GM23338 (cell line): Measurements from ENCODE around the gene ABHD12. TPM values are rescaled to one million over a fixed set of nuclear protein-coding genes. Genes with fewer than 3 reads are reported as not detected.
A peak's percentile ranks its signal among the peaks of the same experiment; 100 is the strongest.

ENCODE experiments used
- ATAC-seq: fragments of 200-7000 bp; cut with Tn5 transposase; 3 replicates; pipeline ENCODE4 v1.9.1; 2020
- DNase-seq: peaks from one replicate; pipeline ENCODE4 v3.0.0-alpha.2; 2015; ENCODE audit warnings: low spot score
- H2AFZ ChIP-seq: fragments of 200-600 bp; sonication (generic); 2 replicates; pipeline ENCODE4 v1.8.0; 2016; ENCODE audit warnings: antibody characterized with exemption, mild to moderate bottlenecking, moderate library complexity
- H3F3A ChIP-seq: fragments of 200-600 bp; sonication (generic); replicated peaks from 2 replicates; pipeline ENCODE4 v1.8.0; 2017; ENCODE audit warnings: antibody characterized with exemption, mixed run types, low read depth
- H3K27ac ChIP-seq: fragments of 200-600 bp; sonication (generic); 2 replicates; pipeline ENCODE4 v1.6.1; 2016; ENCODE audit warnings: low read depth
- H3K27me3 ChIP-seq: fragments of 200-600 bp; sonication (generic); 2 replicates; pipeline ENCODE4 v1.8.0; 2016; ENCODE audit warnings: mild to moderate bottlenecking, mixed run types, moderate library complexity; ENCODE audit not compliant: insufficient read depth
- H3K36me3 ChIP-seq: fragments of 200-600 bp; sonication (generic); 2 replicates; pipeline ENCODE4 v1.8.0; 2016; ENCODE audit warnings: mild to moderate bottlenecking; ENCODE audit not compliant: insufficient read depth
- H3K4me1 ChIP-seq: fragments of 200-600 bp; sonication (generic); 2 replicates; pipeline ENCODE4 v1.8.0; 2016; ENCODE audit warnings: mild to moderate bottlenecking, moderate library complexity; ENCODE audit not compliant: insufficient read depth
- H3K4me2 ChIP-seq: fragments of 200-600 bp; sonication (generic); 2 replicates; pipeline ENCODE4 v1.7.1; 2017; ENCODE audit warnings: mixed run types
- H3K4me3 ChIP-seq: fragments of 200-600 bp; sonication (generic); 2 replicates; pipeline ENCODE4 v1.6.1; 2016; ENCODE audit warnings: mixed run types
- H3K79me2 ChIP-seq: fragments of 200-600 bp; sonication (generic); replicated peaks from 2 replicates; pipeline ENCODE4 v1.8.0; 2017; ENCODE audit warnings: mild to moderate bottlenecking; ENCODE audit not compliant: insufficient read depth
- H3K9me2 ChIP-seq: fragments of 200-600 bp; sonication (generic); 2 replicates; pipeline ENCODE4 v1.8.0; 2017; ENCODE audit not compliant: insufficient read depth
- H4K20me1 ChIP-seq: fragments of 200-600 bp; sonication (generic); replicated peaks from 2 replicates; pipeline ENCODE4 v1.8.0; 2017; ENCODE audit warnings: mild to moderate bottlenecking; ENCODE audit not compliant: insufficient read depth
- H3K27ac Mint-ChIP-seq: 2 replicates; pipeline ENCODE4 v1.8.0; 2020; ENCODE audit warnings: inconsistent platforms, mild to moderate bottlenecking, moderate library complexity, mixed read lengths
- H3K27me3 Mint-ChIP-seq: 3 replicates; pipeline ENCODE4 v1.8.0; 2022; ENCODE audit warnings: low read depth, mild to moderate bottlenecking, moderate library complexity, mixed read lengths, inconsistent platforms; ENCODE audit not compliant: insufficient read depth, poor library complexity
- H3K36me3 Mint-ChIP-seq: 3 replicates; pipeline ENCODE4 v1.8.0; 2021; ENCODE audit warnings: low read depth, mild to moderate bottlenecking, inconsistent platforms, moderate library complexity, mixed read lengths
- H3K4me1 Mint-ChIP-seq: 3 replicates; pipeline ENCODE4 v1.8.0; 2020; ENCODE audit warnings: mild to moderate bottlenecking, inconsistent platforms, mixed read lengths
- H3K4me3 Mint-ChIP-seq: 3 replicates; pipeline ENCODE4 v1.8.0; 2021; ENCODE audit warnings: moderate library complexity, mild to moderate bottlenecking, inconsistent platforms, mixed read lengths
- H3K9me3 Mint-ChIP-seq: 3 replicates; pipeline ENCODE4 v1.8.0; 2020; ENCODE audit warnings: moderate library complexity, mild to moderate bottlenecking, inconsistent platforms, mixed read lengths
- CREB1 ChIP-seq: fragments of 250-450 bp; sonication (Bioruptor Pico); IDR thresholded peaks from 2 replicates; pipeline ENCODE4 v1.5.0; 2020; ENCODE audit warnings: low read depth, mild to moderate bottlenecking, moderate library complexity
- ETS1 ChIP-seq: IDR thresholded peaks from 2 replicates; pipeline ENCODE4 v1.6.1; 2016; ENCODE audit warnings: antibody characterized with exemption
- EZH2 ChIP-seq: fragments of 200-600 bp; sonication (generic); IDR thresholded peaks from one replicate; pipeline ENCODE4 v1.8.0; 2017; ENCODE audit warnings: antibody characterized with exemption, mild to moderate bottlenecking, low read depth; ENCODE audit not compliant: unreplicated experiment
- EZH2phosphoT487 ChIP-seq: fragments of 200-600 bp; sonication (generic); IDR thresholded peaks from one replicate; pipeline ENCODE4 v1.8.1; 2018; ENCODE audit warnings: antibody characterized with exemption; ENCODE audit not compliant: unreplicated experiment
- POLR2AphosphoS5 ChIP-seq: IDR thresholded peaks from 2 replicates; pipeline ENCODE4 v1.6.1; 2016; ENCODE audit warnings: antibody characterized with exemption, low read depth
- REST ChIP-seq: IDR thresholded peaks from one replicate; pipeline ENCODE4 v1.6.1; 2018; ENCODE audit warnings: antibody characterized with exemption; ENCODE audit not compliant: unreplicated experiment
- STAT1 ChIP-seq: IDR thresholded peaks from one replicate; pipeline ENCODE4 v1.6.1; 2016; ENCODE audit warnings: antibody characterized with exemption; ENCODE audit not compliant: unreplicated experiment
- ZNF331 ChIP-seq: fragments of 250-450 bp; sonication (Bioruptor Pico); IDR thresholded peaks from 2 replicates; pipeline ENCODE4 v1.5.0; 2020; ENCODE audit warnings: low read depth, mild to moderate bottlenecking, moderate library complexity
- ZNF462 ChIP-seq: fragments of 250-450 bp; sonication (Bioruptor Pico); IDR thresholded peaks from 2 replicates; pipeline ENCODE4 v1.5.0; 2020; ENCODE audit warnings: mild to moderate bottlenecking, moderate library complexity
- polyA plus RNA-seq: library from polyadenylated mRNA; unstranded; fragments of >200 nt; fragmentation: Nextera tagmentation; extraction: Ambion mirVana; gene quantifications from 2 replicates; pipeline ENCODE4 v1.2.1, GENCODE V29; 2016
- total RNA-seq: library from RNA; depleted of rRNA; stranded (reverse); fragments of >200 nt; shearing (Covaris generic); gene quantifications from 2 replicates; pipeline ENCODE4 v1.2.3, GENCODE V29; 2014

Gene ABHD12
- total and polyA plus RNA-seq, 2 experiments from 2014 or later: 40.2 to 57.8 TPM

- Histone ChIP-seq H3K4me1 (peaks cover 5% of the 10 kb centered on the region), H3K4me2 (no peak overlapping the region), H2AFZ (no peak overlapping the region), H3F3A (no peaks in the 10 kb centered on the region), H3K9me2 (no peaks in the 10 kb centered on the region), H3K36me3 (peaks cover 7% of the 10 kb centered on the region; the same call in 1 of the 2 replicates), H3K27me3 (no peaks in the 10 kb centered on the region), H3K27ac (no peak overlapping the region), H3K79me2 (peaks cover 21% of the 10 kb centered on the region), H4K20me1 (peaks cover 11% of the 10 kb centered on the region; the same call in 1 of the 2 replicates), H3K4me3 (no peak overlapping the region)
- H3K27me3 Mint-ChIP-seq: peaks cover 15% of the 10 kb centered on the region
- no peak for TF ChIP-seq STAT1
- TF ChIP-seq CREB1 (CRISPR knock-in tag): no peak
- TF ChIP-seq ZNF331 (CRISPR knock-in tag): no peak
- no peak for TF ChIP-seq POLR2AphosphoS5
- TF ChIP-seq EZH2: no peak
- ATAC-seq (no peak), DNase-seq (no peak)
- no peaks in the 10 kb centered on the region for H3K9me3 Mint-ChIP-seq
- no peak overlapping the region for H3K4me3 Mint-ChIP-seq
- peaks cover 48% of the 10 kb centered on the region for H3K36me3 Mint-ChIP-seq
- 0 out of 2 replicates have a peak overlapping the region, but pooled peaks have one; percentile 2 for H3K27ac Mint-ChIP-seq
- H3K4me1 Mint-ChIP-seq: peaks cover 21% of the 10 kb centered on the region
Measured at GRCh38 chr20:25319241-25320034, 71.2 kb downstream of the ABHD12 start.

DNA sequence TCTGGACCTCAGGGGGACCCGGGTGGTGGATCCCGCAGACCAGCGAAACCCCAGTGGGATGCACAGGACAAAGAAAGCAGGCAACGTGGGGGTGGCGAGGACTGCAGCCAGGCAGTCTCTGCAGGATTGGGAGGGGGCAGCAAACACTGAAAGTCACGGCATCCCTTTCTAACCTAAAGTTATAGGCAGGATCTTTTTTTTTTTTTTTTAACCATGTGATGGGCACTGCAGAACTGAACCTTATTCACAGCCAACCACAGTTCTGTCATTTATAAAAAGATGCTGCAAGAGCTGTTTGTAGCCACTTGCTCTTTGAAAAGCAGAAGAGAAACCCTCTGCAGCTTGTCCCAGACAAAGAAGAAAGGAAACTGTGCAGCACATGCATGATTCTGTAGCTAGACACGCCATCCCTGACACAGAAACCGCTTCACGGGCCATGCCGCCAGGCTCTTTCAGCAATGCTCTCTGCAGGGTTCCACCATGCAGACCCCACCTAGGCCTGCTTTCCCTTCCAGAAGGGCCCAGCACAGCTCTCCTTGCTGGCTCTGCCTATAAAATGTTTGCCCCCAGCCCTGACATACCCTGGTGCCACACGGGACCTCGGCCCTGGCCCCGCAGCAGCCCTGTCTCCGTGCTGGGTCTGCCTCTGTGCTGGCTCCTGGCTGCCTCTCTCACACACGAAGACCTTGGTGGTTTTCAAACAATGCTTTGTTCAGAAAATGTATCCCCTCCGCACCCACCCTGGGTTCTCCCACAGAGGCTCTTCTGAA lies 72.0 kb downstream of the ABHD12 start:
- H3K4me3 Mint-ChIP-seq: no peak overlapping the region
- DNase-seq (no peak), ATAC-seq (no peak)
- Histone ChIP-seq H3K79me2 (peaks cover 15% of the 10 kb centered on the region), H3K4me3 (no peak overlapping the region), H2AFZ (no peak overlapping the region), H3K27ac (no peak overlapping the region), H4K20me1 (peaks cover 11% of the 10 kb centered on the region; the same call in 1 of the 2 replicates), H3K4me1 (no peaks in the 10 kb centered on the region), H3K36me3 (peaks cover 7% of the 10 kb centered on the region; the same call in 1 of the 2 replicates), H3K4me2 (no peak overlapping the region), H3K27me3 (no peaks in the 10 kb centered on the region), H3K9me2 (no peaks in the 10 kb centered on the region), H3F3A (no peaks in the 10 kb centered on the region)
- peaks cover 52% of the 10 kb centered on the region for H3K36me3 Mint-ChIP-seq
- peaks cover 13% of the 10 kb centered on the region for H3K27me3 Mint-ChIP-seq
- peaks cover 13% of the 10 kb centered on the region for H3K4me1 Mint-ChIP-seq
- H3K9me3 Mint-ChIP-seq: no peaks in the 10 kb centered on the region
- H3K27ac Mint-ChIP-seq: no peak overlapping the region
- TF ChIP-seq ZNF462 (CRISPR knock-in tag) (no peak), EZH2phosphoT487 (no peak), ETS1 (no peak), REST (no peak)
